GM12878 (cell line): ENCODE measurements around the gene FEV.

Experiments
- CEBPZ ChIP-seq: fragments of 150-350 bp; IDR thresholded peaks from 2 replicates; pipeline ENCODE4 v1.6.1; 2016; ENCODE audit warnings: low read depth, low read length
- CREM ChIP-seq: IDR thresholded peaks from 2 replicates; pipeline ENCODE4 v1.6.1; 2014; ENCODE audit warnings: antibody characterized with exemption, low read depth
- CTCF ChIP-seq, 3 experiments: IDR thresholded peaks in 2 of 3; conservative IDR thresholded peaks in 1 of 3; 2 replicates each; pipeline ENCODE4 v1.5.1; 2011; ENCODE audit warnings: low read depth in 3 of 3, low read length in 3 of 3, mild to moderate bottlenecking in 3 of 3, control low read depth in 2 of 3, moderate library complexity in 2 of 3, inconsistent platforms in 1 of 3, mixed read lengths in 1 of 3; ENCODE audit not compliant: control insufficient read depth in 2 of 3, insufficient read depth in 1 of 3; ENCODE audit errors: extremely low read depth in 1 of 3
- JUNB ChIP-seq: IDR thresholded peaks from 2 replicates; pipeline ENCODE4 v1.6.1; 2016; ENCODE audit warnings: antibody characterized with exemption, mild to moderate bottlenecking
- MYC ChIP-seq: IDR thresholded peaks from 2 replicates; pipeline ENCODE4 v1.6.1; 2011; ENCODE audit warnings: mild to moderate bottlenecking, low read length, moderate library complexity, inconsistent platforms; ENCODE audit not compliant: insufficient read depth, insufficient replicate concordance, insufficient read length, severe bottlenecking
- SREBF2 ChIP-seq: IDR thresholded peaks from 2 replicates; pipeline ENCODE4 v1.6.1; 2012; ENCODE audit warnings: mild to moderate bottlenecking, low read length
- TCF3 ChIP-seq: IDR thresholded peaks from 2 replicates; pipeline ENCODE4 v1.6.1; 2012; ENCODE audit warnings: low read depth, mild to moderate bottlenecking, low read length, borderline replicate concordance; ENCODE audit not compliant: insufficient read depth
- TF ChIP-seq, protein P1 (sequence below): fragments of 450-650 bp; IDR thresholded peaks from 2 replicates; pipeline ENCODE4 v1.6.1; 2017; ENCODE audit warnings: mild to moderate bottlenecking
- TF ChIP-seq, protein P2 (sequence below): IDR thresholded peaks from 2 replicates; pipeline ENCODE4 v1.6.1; 2012; ENCODE audit warnings: low read depth, low read length, improper control_type of control experiment
- TF ChIP-seq, protein P3 (sequence below): IDR thresholded peaks from 2 replicates; pipeline ENCODE4 v1.6.1; 2012; ENCODE audit warnings: mild to moderate bottlenecking, low read depth, low read length

GRCh38 chr2:219000569-219000960, 15.6 kb upstream of the FEV start:
- no peak for TF ChIP-seq TCF3
- TF ChIP-seq CEBPZ: no peak
- no peak for TF ChIP-seq CREM
- TF ChIP-seq CTCF (IDR thresholded peaks at IDR 0.05 in 2 of 3, conservative IDR thresholded peaks at IDR 0.05 in 1 of 3; ENCODE audit: control insufficient read depth in 2 of 3, extremely low read depth in 1 of 3, insufficient read depth in 1 of 3, low read depth in 3 of 3, low read length in 3 of 3): no peak
- no peak for TF ChIP-seq MYC
- TF ChIP-seq SREBF2: no peak
- TF ChIP-seq JUNB: no peak
- TF ChIP-seq, protein P1, sequence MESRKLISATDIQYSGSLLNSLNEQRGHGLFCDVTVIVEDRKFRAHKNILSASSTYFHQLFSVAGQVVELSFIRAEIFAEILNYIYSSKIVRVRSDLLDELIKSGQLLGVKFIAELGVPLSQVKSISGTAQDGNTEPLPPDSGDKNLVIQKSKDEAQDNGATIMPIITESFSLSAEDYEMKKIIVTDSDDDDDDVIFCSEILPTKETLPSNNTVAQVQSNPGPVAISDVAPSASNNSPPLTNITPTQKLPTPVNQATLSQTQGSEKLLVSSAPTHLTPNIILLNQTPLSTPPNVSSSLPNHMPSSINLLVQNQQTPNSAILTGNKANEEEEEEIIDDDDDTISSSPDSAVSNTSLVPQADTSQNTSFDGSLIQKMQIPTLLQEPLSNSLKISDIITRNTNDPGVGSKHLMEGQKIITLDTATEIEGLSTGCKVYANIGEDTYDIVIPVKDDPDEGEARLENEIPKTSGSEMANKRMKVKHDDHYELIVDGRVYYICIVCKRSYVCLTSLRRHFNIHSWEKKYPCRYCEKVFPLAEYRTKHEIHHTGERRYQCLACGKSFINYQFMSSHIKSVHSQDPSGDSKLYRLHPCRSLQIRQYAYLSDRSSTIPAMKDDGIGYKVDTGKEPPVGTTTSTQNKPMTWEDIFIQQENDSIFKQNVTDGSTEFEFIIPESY: no peak
- TF ChIP-seq, protein P2, sequence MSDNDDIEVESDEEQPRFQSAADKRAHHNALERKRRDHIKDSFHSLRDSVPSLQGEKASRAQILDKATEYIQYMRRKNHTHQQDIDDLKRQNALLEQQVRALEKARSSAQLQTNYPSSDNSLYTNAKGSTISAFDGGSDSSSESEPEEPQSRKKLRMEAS: no peak
- TF ChIP-seq, protein P3, sequence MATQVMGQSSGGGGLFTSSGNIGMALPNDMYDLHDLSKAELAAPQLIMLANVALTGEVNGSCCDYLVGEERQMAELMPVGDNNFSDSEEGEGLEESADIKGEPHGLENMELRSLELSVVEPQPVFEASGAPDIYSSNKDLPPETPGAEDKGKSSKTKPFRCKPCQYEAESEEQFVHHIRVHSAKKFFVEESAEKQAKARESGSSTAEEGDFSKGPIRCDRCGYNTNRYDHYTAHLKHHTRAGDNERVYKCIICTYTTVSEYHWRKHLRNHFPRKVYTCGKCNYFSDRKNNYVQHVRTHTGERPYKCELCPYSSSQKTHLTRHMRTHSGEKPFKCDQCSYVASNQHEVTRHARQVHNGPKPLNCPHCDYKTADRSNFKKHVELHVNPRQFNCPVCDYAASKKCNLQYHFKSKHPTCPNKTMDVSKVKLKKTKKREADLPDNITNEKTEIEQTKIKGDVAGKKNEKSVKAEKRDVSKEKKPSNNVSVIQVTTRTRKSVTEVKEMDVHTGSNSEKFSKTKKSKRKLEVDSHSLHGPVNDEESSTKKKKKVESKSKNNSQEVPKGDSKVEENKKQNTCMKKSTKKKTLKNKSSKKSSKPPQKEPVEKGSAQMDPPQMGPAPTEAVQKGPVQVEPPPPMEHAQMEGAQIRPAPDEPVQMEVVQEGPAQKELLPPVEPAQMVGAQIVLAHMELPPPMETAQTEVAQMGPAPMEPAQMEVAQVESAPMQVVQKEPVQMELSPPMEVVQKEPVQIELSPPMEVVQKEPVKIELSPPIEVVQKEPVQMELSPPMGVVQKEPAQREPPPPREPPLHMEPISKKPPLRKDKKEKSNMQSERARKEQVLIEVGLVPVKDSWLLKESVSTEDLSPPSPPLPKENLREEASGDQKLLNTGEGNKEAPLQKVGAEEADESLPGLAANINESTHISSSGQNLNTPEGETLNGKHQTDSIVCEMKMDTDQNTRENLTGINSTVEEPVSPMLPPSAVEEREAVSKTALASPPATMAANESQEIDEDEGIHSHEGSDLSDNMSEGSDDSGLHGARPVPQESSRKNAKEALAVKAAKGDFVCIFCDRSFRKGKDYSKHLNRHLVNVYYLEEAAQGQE: no peak
